Activated naive CD4-positive, alpha-beta T cell treated with anti-CD3 and anti-CD28 coated beads, Interleukin-2, amount 50 U/mL, for 24 hours (primary cell): ENCODE data around the gene SVEP1.
A peak's percentile ranks its signal among the peaks of the same experiment; 100 is the strongest.

ENCODE experiments used
- H3K27ac Mint-ChIP-seq: one replicate; pipeline ENCODE4 v1.8.0; 2021; ENCODE audit warnings: mild to moderate bottlenecking, mixed read lengths
- H3K27me3 Mint-ChIP-seq: one replicate; pipeline ENCODE4 v1.8.0; 2021; ENCODE audit warnings: mixed read lengths
- H3K36me3 Mint-ChIP-seq: one replicate; pipeline ENCODE4 v1.8.0; 2021; ENCODE audit warnings: mixed read lengths
- H3K4me1 Mint-ChIP-seq: one replicate; pipeline ENCODE4 v1.8.0; 2021; ENCODE audit warnings: mixed read lengths
- H3K4me3 Mint-ChIP-seq: one replicate; pipeline ENCODE4 v1.8.0; 2021; ENCODE audit warnings: mild to moderate bottlenecking, mixed read lengths
- H3K9me3 Mint-ChIP-seq: one replicate; pipeline ENCODE4 v1.8.0; 2021; ENCODE audit warnings: mixed read lengths

The SVEP1 gene

DNA sequence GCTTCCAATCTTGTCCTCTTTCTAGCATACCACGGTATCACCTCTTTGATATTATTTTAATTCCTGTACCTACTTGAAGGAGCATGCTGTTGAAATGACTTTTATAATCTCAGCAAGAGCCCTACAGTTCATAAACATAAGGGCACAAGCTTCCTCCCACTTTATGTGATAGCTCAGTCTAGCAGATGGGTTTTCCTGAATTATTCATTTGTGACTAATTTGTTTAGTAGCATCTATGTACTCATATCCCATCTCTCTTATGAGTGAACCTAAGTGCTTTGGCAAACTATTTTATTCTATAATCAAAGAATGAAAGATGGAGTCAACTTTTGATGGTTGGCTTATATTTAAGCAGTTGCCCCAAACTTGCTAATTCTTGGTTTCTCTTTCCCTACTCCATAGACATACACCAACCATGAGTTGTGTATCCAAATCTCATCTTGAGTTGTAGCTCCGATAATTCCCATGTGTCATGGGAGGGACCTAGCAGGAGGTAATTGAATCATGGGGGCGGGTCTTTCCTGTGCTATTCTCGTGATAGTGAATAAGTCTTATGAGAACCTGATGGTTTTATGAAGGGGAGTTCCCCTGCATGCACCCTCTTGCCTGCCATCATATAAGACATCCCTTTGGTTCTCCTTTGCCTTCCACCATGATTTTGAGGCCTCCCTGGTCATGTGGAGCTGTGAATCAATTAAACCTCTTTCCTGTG, 259.6 kb downstream of the SVEP1 start:
- Mint-ChIP-seq H3K4me3 (no peak overlapping the region), H3K9me3 (no peaks in the 10 kb centered on the region), H3K27ac (no peak overlapping the region), H3K4me1 (peaks cover 7% of the 10 kb centered on the region), H3K27me3 (peaks cover 4% of the 10 kb centered on the region), H3K36me3 (no peaks in the 10 kb centered on the region)

DNA sequence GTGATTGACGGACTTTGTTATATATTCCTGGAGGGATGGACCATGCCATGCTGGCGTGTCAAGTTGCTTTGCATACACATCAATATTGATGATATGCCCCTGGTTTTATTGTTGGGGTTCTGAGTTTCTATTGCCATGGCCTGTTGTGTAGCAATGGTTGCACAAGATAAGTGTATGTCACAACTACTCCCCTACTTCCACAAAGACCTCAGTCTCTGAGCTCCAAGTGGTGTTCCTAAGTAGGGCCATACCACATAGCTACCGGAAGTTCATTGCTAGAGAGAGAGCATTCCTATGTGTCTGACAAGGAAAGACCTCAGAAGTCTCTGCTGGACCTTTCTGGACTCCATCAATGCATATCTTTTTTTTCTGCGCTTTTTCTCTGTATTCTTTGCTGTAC, 261.6 kb downstream of the SVEP1 start:
- Mint-ChIP-seq H3K27me3 (peaks cover 4% of the 10 kb centered on the region), H3K36me3 (no peaks in the 10 kb centered on the region), H3K27ac (no peak overlapping the region)

DNA sequence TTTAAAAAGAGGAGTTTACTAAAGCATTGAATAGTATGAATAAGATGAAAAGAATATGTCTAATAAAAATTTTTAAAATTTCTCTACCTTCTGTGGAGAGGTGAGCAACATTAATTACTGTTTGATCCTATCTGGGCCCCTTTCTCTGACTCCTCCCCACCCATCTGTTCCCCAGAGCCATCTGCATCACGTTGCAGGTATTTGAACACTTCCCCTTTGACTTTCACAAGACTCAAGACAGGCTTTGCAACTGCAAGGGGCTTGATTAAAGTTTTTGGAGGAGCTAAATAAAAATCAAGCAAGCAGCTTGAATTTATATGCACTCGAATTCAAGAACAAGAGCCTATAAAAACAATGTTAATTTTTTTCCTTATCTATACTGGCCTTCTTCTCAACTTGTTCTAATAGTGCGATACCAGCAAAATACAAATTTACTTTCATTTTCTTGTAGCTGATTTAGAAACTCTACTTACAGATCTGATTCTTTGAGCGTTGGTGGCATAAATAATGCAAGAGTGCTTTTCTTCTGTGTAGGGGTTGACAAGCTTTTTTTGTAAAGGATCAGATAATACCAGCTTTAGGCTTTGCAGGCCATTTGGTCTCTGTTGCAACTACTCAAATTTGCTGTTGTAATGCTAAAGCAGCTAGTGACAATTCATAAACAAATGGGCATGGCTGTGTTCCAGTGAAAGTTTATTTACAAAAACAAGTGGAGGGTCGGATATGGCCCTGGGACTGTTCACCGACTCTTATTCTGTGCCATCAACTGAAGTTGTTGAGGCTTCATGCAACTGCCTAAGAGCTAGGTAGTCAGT, 263.1 kb downstream of the SVEP1 start:
- Mint-ChIP-seq H3K36me3 (no peaks in the 10 kb centered on the region), H3K27ac (no peak overlapping the region), H3K9me3 (no peaks in the 10 kb centered on the region), H3K4me3 (peak overlapping the region; percentile 43), H3K27me3 (peaks cover 3% of the 10 kb centered on the region), H3K4me1 (peaks cover 7% of the 10 kb centered on the region)

More for the DNA sequence above, 261.6 kb downstream of the SVEP1 start:
- H3K4me3 Mint-ChIP-seq, result no peak overlapping the region
- H3K9me3 Mint-ChIP-seq, result no peaks in the 10 kb centered on the region
- H3K4me1 Mint-ChIP-seq, result peaks cover 7% of the 10 kb centered on the region
